Measurements from ENCODE around the gene CACNA2D3. TPM values are rescaled to one million over a fixed set of nuclear protein-coding genes. Genes with fewer than 3 reads are reported as not detected.

Gene CACNA2D3
- total RNA-seq, 1 donor from 2014 or later = 3.2 TPM

DNA sequence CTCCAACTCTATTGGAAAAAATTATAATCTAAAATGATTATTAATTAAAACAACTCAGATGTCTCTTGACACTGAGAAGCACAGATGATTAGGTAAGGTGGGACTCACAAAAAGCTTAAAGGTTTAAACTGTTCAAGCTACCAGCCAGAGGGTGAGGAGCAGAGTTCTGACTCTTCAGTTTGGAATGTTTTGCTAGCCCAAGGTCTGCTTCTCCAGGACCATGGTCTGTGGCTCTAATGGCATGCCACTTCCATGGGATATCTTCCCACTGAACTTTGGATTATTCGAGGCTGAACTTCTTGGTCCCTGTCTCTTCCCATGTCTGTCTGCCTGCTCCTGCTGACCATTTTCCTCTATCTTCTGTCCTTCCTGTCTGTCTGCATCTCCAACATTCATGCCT is 49.2 kb downstream of the CACNA2D3 start:
- peak; percentile 61 for DNase-seq (ENCODE audit: low read depth)

DNA sequence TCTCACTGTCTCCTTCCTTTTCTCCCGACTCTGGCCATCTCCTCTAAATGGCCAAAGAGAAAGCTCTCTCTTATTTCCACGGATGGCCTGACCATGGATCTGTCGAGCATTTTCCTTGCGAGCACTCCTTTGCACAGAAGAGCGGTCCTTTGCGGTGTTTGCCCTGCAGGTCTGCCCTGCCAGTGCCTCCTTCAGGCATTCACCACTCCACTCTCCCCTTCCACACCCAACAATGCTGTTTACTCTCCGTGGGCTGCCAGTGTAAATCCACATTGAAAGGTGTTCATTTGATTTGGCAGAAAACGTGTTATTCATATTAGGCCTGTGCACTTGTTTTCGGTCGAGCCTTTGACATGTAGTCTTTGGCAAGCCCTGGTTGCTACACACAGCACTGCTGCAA is 49.6 kb downstream of the CACNA2D3 start:
- no peak for DNase-seq (ENCODE audit: low read depth)

DNA sequence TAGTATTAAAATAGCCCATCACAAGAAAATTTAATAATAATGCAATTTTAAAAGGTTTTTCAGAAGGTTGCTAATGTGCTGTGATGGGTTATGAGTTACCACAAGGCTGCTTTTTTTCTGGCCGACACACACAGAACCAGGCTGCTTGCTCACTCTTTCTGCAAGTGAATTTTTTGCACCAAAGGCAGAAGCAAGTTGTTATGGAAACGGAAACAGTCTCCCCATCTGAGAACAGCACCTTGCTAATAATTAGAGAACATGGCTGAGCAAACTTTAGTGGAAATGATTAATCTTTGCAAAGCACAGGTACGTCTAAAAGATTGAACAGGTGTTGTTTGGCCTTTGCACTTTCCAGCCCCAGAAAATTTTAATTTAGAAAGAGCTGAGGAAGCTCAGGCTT is 51.0 kb downstream of the CACNA2D3 start:
- peak; percentile 22 for DNase-seq (ENCODE audit: low read depth)

DNA sequence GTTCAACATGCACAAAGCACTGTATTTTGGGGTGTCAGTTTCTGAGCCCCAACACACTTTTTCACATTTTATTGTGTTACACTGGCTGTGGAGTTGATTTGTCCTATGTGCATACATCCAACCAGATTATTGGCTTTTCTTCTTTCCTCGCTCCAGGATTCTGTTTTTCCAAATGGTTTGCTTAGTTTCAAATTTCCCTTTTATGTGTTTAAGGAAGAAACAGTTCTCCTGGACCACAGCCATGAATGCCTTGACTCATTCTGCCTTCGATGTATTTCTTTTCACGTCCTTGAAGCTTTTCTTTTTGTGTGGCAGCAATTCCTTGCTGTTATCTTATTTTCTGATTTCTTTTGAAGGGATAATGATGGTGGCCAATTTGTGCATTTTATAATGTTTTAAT is 53.8 kb downstream of the CACNA2D3 start:
- peak; percentile 38 for DNase-seq (ENCODE audit: low read depth)

DNA sequence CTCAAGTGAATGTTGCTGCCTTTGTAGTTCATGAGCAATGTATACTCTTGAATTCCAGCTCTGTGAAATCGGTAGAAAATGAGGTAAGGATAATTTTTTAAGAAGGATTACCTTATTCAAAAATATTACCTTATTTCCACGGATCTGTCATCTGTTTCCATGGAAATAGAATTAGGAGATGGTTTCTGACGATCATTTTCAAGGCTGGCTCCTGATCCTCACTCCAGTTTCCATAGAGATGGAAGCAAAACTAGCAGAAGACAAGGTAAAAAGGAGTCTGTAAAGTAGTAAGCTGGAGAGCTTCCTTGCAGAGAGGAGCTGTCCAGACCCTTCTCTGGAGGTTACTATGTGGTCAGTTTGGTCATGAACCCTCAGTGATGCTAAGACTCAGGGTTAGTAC is 55.5 kb downstream of the CACNA2D3 start:
- DNase-seq (ENCODE audit: low read depth) = no peak

DNA sequence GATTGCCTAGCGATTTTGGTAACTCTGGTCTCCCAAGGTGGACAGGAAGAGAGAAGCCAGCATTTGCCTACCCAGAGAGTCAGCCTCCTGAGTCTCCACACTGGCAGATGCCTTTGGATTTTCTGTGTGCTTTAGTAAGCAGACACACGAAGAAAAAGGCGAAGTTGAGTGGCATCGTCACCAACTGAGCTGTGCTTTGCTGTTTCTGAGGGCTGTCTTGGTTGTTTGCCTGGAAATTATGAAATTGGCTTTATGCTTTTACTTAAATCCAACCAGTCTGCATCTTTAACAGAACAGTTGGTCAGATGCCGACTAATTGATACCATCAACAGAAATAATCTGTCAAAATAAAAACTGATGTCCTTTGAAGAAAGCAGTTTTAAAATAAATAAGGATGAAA is 56.0 kb downstream of the CACNA2D3 start:
- no peak for DNase-seq (ENCODE audit: low read depth)

DNA sequence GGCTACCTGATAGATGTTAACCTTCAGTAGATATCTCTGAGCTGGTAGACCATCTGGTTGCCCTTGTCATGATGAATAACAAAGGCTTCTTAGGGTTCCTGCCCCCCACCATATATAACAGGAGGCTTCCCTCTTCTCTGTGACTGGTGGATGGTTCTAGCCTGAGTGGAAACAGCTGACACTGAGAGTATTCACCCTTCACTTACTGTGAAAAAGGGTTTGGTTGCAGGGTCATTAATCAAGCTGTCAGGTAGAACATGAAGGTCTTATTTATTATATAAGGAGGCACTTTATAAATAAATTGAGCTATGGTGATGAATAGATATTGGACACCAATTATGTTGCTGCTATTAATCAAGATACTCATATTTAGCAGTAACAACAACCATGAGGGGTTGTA is 58.6 kb downstream of the CACNA2D3 start:
- no peak for DNase-seq (ENCODE audit: low read depth)

DNA sequence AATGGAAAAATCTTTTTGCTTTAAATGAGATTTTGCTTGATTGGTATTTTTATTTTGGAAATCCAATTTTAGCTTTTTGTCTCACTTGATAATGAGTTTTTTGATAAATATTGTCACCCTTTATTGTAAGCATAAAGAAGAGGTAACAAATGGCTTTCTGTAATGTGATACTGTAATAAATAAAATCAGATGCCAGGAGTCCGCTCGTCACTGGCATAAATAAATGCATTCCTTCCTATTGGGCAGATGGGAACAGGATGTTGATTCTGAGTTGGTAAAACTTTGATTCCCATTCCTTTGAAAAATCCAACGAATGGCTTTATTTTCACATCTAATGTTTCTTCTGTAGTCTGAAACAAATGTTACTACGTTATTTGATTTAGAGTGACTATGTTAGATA is 59.9 kb downstream of the CACNA2D3 start:
- DNase-seq (ENCODE audit: low read depth) = no peak

DNA sequence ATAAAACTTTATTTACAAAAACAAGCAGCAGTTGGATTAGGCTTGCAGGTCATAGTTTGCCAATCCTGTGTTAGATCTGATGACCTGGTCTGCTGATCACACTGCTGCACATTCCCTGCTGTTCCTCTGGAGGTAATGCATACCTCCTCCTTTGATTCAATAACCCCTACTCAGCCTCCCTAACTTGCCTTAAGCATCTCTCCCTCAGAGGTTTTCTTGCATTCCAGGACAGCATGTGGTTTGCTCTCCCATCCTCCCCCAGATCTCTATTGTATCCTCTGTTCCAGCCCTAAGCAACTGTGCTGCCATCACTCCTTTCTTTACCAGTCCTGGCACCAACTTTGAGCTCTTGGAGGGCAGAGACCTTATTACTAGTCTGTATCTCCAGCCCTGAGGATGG is 63.4 kb downstream of the CACNA2D3 start:
- DNase-seq (ENCODE audit: low read depth) = no peak

DNA sequence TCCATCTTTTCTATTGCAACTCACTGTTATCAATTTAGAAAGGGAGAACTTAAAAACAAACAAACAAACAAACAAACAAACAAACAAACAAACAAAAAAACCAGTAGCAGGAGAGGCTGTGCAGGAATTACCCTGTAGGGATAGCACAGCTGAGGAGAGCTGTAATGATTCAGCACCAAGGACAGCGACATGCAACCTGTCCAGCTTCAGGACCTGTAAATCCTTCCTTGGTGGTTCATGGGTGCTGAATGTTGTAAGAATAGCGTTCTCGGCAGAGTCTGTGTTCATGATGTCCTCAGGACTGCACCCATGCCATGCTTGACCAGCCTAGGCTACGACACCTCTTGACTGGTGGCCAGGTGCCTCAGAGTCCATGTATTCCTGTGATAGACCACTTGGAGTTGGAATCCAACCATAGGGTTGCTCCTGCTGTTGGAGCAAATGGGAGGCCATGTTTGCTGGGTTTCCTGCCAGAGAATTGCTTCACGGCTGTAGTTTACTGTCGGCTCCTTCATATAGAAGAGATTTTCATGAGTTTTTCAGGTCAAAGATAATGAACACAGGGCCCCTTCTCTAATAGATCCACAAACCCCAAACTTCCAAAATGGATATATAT is 65.9 kb downstream of the CACNA2D3 start:
- DNase-seq (ENCODE audit: low read depth) = peak; percentile 79

DNA sequence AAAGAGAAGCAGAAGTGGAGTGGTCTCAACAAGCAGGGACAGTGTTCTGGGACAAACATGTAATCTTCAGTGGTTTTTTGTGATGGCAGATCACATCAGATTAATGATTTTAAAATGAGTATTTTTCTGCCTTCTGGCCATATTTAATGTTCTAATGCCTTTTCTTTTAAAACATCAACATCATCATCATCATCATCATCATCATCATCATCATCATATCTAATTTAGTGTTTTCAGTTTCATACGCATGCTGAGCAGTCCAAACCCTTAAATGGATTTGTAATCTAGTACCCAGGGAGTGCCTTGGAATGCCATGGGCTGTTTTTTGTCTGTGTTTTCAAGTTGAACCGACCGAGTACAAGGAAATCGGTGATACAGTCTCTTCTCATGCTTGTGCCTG is 68.9 kb downstream of the CACNA2D3 start:
- no peak for DNase-seq (ENCODE audit: low read depth)

DNA sequence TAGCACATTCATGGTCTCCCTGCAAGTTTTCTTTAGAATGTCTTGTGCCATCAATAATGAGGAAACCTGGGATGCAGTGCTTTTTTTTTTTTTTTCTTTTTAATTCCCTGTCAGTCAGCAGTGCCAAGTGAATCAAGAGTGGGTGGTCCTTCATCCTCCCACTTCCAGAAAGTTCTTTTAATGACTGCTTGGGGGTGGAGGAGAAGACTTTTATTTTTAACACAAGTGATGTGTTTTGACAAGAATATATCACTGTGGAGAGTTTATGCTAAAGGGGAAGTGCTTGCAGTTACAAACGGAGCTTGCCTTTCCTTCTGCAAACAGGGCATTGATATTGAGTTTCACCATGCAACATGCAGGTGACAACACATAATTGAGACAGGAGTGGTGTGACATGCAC is 69.7 kb downstream of the CACNA2D3 start:
- DNase-seq (ENCODE audit: low read depth) = no peak

DNA sequence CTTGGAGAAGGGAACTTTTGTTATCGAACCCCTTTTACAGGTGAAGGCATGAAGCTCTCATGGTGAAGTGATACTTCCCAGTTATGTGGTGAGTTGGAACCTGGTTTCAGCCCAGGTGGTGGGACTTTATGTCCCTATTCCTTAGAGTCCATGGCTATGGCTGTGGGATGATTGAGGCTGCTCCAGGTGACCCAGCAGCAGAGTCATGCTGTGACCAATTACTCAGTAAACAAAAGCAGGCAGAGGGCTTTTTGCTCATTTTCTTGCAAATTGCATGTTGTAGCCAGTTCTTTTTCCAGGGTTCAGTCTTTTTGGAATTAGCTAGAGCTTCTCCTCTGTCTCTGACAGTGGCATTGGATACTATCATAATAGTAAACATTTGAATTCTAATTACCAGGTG is 70.7 kb downstream of the CACNA2D3 start:
- DNase-seq (ENCODE audit: low read depth) = no peak

DNA sequence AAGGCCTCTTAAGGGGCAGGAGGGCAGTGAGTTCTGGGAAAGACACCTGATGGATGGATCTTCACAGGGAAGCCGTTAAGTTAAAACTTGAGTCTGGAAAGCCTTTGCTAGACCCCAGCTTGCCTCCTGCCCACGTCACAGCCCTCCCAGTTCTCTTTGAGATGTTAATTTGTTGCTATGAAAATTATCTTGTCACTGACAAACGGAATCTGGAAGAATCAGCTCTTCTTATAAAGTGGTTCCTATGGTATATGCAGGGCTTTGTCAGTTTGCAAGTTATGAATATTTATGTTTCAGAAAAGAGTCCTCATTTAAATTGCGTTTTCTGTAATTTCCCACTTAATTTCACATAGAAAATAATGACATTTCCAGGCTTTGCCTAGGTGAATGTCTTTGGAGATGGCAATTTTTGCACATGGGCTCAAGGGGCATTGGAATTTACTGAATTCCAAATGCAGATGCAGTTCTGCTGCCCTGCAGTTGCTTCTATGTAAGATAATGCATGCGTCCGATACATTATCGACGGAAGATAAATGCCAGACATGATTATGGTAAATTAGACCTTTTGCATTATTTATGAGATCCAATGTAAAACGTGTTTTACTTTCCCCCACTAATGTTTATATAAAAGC is 74.1 kb downstream of the CACNA2D3 start:
- no peak for DNase-seq (ENCODE audit: low read depth)

DNA sequence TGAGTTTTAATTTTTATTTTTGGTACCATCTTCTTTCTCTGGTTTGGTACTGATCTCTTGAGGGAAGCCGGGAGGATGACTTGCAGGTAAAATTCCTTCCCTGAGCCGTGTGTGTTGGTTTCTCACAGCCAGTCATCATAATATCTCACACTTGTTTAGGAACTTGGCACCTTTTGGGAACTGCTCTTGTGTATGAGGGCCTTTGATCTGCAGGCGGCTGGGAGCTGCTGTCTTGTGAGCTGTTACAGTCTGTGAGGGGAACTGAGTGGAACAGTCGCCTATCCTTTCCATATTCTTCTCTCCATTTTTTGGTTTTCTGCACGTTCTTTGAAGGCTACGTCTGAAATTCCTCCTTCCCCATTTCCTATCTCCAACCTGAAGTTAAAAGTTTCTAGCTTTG is 75.2 kb downstream of the CACNA2D3 start:
- DNase-seq (ENCODE audit: low read depth) = no peak

DNA sequence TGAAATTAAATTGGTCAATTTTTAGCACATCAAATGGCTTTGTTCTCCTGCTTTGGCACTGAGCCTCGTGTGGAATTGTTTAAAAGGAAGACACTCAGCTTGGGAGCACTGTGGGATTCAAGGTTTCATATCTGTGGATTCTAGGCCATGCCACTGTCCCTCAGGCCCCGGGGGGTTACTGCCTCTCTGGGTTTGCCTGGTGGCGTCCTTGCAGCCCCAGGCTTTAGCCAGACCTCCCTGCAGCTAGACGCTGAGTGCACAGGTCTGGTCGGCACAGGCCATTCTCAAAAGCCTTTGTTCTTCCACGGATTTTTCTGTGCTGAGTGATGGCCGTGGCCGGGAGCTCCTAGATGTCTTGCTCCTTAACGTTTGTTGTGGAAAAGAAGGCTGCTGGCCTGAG is 76.2 kb downstream of the CACNA2D3 start:
- no peak for DNase-seq (ENCODE audit: low read depth)

DNA sequence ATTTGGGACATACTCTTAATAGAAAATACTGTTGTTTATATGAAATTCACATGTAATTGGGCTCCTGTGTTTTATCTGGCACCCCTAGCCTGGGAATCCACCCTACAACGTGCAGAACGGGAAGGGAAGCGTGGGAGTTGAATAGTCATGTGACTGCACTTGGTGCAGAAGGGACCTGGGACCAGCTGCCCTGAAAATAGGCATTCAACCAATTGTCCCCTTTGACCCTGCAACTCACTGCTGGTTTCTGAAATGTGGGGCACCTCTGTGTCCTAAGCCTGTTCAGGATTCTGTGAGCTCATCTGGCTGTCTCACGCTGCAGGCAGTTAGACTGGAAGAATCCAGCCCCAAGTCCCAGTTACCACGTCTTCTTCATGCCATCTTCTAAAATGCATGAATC is 79.7 kb downstream of the CACNA2D3 start:
- DNase-seq (ENCODE audit: low read depth) = no peak

DNA sequence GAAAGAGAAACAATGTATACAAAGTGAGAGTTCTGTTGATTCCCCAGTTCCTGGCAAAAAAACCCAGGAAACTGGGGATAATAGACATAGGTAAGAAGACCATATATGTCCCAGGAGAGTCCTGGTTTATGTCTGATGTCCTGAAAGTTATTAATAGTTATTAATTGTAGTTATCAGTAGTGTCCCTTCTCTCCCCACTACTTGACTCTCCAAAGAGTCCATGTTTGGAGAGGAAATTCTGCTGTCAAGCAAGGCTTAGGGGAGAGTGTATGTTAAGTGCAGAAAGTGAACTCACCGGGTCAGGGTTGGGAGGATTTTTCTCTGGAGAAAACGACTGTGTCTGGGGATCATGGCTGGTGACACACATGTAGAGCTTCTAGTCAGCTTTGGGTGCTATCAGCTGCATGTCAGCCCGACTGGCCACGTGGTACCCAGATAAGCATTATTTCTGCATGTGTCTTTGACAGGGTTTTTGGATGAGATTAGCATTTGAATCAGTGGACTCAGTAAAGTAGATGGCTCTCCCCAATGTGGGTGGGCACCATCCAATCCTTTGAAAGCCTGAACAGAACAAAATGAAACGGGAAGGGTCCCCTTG is 80.4 kb downstream of the CACNA2D3 start:
- no peak for DNase-seq (ENCODE audit: low read depth)

DNA sequence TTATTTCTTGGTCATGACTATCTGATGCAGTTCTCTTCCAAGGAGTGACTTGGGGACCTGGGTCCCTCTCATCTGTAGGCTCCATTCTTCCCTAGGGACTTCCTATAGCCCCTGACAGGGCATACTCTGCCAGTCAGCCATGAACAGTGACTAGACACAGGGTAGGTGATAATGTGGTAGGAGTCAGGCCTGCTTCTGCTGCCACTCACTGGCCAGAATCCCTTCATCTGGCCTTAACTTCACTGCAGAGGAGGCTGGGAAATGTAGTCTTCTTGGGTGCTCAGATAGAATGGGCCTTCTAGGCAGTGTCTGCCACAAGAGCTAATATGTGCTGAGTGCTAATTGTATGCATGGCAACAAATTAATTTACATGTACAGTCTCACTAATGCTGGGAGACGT is 84.5 kb downstream of the CACNA2D3 start:
- DNase-seq (ENCODE audit: low read depth) = no peak

DNA sequence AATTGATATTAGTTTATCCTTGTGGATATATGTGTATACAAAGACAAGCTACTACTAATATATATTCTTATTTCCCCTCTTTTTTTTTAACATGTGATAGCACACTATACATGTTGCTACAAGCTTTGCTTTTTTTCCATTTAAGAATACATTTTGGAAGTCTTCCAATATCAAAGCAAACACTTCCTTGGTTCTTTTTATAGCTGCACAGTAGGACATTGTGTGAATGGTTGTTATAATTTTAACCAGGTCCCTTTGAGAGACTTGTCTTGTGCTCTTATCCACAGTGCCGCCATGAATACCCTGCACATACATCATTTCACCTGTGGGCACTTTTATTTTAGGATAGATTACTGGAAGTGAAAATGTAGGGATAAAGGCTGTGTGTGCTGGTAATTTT is 88.7 kb downstream of the CACNA2D3 start:
- DNase-seq (ENCODE audit: low read depth) = no peak

DNA sequence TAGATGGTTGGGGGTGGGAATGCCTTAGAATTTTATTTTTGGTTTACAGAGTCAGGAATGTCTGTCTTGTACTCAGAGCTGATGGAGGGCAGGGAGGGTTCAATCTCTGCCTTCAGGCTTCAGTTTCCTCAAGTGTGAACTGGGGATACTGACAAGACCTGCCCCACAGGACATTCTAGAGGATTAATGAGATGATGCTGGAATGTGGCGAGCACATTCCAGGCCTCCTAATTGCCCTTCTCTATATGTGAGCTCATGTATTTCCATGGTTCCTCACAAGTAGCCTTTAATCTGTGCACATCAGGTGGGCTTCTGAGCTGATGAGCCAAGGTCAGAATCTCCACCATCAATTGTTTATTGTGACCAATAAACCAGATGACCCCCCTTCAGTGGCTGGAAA is 90.4 kb downstream of the CACNA2D3 start:
- DNase-seq (ENCODE audit: low read depth) = peak; percentile 3

DNA sequence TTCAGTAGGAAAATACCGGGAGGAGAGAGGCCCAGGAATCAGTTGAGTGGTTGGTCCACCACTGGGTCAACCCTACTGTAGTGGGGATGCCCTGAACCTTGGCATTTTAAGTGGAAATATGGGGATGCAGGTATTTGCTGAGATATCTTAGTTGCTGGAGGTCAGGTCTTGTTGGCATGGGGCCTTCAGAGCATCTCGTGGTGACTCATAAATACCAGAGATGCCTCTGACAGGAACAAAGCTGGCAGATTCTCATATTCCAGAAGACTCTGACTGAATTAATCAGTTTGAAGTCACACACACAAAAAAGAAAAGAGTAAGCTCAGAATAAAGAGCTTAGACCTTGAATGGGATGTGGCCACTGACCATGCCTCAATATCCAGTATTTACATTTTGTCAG is 91.6 kb downstream of the CACNA2D3 start:
- DNase-seq (ENCODE audit: low read depth) = peak; percentile 81

DNA sequence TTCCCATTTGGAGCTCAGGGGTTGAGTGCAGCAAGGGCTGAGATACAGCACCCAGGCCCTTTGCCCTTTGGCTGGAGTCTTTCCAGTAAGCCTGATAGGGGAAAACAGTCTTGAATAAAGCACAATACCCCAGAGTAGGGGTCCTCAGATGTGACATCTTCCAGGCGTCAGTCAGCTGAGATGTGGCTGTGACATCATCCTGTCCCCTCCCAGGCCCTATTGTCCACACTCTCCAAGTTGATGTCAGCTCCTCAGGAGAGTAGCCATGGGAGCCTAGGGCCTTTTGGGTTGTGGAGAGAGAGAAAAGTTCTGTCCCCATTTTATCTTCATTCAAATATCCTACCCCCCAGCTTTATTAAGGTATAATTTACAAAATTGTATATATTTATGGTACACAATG is 92.5 kb downstream of the CACNA2D3 start:
- DNase-seq (ENCODE audit: low read depth) = no peak

DNA sequence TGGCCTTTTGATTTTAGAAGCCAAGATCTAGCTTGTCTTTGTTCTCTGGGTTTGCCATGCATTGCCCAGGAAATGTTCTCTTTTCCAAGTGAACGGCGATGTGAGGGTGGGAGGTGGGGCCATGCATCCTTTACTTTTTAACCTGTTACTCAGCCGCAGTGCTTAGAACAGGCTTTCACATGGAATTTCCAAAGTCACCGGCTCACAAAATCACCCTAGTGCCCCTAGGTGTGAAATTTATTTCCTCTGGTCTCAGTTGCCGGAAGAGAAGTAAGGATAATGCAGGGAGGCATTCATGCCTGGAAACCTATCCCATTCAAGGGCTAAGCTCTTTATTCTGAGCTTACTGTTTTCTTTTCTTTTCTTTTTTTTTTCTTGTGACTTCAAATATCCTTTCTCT is 93.2 kb downstream of the CACNA2D3 start:
- DNase-seq (ENCODE audit: low read depth) = peak; percentile 55

Data from renal cortical epithelial cell (primary cell).